ENCODE measurements around the gene SIGLEC1. TPM values are rescaled to one million over a fixed set of nuclear protein-coding genes. Genes with fewer than 3 reads are reported as not detected.

The SIGLEC1 gene
- under 0.01 TPM in 1 of 2 replicates, not detected in the other for total RNA-seq

DNA sequence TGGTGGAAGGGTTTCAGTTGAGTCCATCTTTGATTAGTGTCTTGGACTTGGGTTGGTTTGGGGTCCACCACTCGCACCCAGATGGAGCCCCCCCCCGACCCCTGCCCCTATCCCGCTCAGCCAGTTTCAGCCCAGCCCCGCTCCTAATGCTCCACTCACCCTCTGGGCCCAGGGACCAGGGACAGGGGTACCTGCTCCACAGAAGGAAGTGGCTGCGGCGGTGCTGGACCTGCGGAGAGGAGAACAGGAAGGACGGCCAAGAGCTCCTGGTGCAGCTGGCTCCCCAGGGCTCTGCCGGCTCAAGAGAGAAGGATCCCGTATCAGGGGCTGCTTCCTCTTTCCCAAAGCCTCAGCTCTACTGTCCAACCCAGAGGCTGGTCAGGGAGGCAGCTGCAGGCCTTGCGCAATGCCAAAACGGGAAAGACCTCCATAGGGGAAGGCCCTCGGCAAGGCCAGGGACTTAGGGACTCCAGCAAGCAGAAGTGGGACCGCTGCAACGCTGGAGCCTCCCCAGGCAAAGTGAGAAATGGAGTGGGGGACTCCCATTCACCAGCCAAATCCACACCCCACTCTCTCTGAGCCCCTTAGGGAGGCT, at the start of gene SIGLEC1:
Gene SIGLEC1, minus strand, starts transcription at position 322 of the 595 bp plus-strand sequence. CDS start 5,472 bp downstream, outside the sequence.
- Histone ChIP-seq H2AFZ (ENCODE audit: low read length) (no peak within 1 kb of the TSS), H3K4me1 (ENCODE audit: insufficient read depth, low read length) (no peaks in the 10 kb centered on the region), H3K9me3 (ENCODE audit: low read depth, low read length) (no peaks in the 10 kb centered on the region), H4K20me1 (ENCODE audit: insufficient read depth, low read length) (no peaks in the 10 kb centered on the region), H3K4me3 (ENCODE audit: insufficient read depth, low read length) (no peak within 1 kb of the TSS), H3K27me3 (ENCODE audit: insufficient read depth, low read length) (no peaks in the 10 kb centered on the region), H3K4me2 (ENCODE audit: insufficient read depth, low read length) (no peak within 1 kb of the TSS), H3K79me2 (ENCODE audit: insufficient read depth, low read length) (no peaks in the 10 kb centered on the region), H3K27ac (ENCODE audit: low read depth, low read length) (no peak within 1 kb of the TSS), H3K36me3 (ENCODE audit: insufficient read depth, low read length) (no peaks in the 10 kb centered on the region)
- TF ChIP-seq, protein P1, sequence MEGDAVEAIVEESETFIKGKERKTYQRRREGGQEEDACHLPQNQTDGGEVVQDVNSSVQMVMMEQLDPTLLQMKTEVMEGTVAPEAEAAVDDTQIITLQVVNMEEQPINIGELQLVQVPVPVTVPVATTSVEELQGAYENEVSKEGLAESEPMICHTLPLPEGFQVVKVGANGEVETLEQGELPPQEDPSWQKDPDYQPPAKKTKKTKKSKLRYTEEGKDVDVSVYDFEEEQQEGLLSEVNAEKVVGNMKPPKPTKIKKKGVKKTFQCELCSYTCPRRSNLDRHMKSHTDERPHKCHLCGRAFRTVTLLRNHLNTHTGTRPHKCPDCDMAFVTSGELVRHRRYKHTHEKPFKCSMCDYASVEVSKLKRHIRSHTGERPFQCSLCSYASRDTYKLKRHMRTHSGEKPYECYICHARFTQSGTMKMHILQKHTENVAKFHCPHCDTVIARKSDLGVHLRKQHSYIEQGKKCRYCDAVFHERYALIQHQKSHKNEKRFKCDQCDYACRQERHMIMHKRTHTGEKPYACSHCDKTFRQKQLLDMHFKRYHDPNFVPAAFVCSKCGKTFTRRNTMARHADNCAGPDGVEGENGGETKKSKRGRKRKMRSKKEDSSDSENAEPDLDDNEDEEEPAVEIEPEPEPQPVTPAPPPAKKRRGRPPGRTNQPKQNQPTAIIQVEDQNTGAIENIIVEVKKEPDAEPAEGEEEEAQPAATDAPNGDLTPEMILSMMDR (IDR thresholded peaks at IDR 0.05; ENCODE audit: extremely low read depth, low read depth, low read length), result no peak
- peak; percentile 32 for DNase-seq (ENCODE audit: insufficient read length, low spot score, missing footprints)

DNA sequence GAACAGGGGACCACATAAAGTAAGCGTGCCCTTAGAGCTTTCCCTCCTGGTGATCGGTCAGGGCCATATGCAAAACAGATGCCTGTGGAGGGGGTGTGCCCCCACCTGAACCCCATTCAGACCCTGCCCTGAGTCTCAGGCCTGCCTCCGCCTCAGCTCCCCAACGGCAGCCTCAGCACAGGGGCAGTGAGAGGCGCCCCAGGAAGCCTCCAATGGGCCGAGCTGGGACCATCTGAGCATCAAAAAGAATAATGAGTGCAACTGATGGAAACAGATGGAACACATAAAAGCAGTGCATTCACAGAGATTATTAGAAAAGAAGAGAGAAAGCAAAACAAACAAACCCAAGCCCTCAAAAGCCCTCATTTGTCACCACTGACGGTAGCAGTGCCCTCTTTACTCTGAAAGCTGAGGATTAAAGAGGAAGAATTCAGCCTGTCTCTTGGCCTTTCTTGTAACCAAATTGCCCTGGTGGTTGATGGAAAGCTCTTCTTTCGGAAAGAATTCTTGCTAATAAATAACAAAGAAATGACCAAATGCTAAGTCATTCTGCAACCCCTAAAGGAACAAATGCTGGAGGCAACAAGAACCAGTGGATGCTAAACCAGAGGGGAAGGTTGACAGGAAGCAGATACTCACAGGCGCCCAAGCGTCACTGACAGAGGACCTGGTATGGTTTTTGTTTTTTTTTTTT, 48.4 kb upstream of the SIGLEC1 start:
- H2AFZ ChIP-seq (ENCODE audit: low read length), result no peak overlapping the region
- H4K20me1 ChIP-seq (ENCODE audit: insufficient read depth, low read length), result no peaks in the 10 kb centered on the region
- H3K9me3 ChIP-seq (ENCODE audit: low read depth, low read length), result no peaks in the 10 kb centered on the region
- no peaks in the 10 kb centered on the region for H3K4me1 ChIP-seq (ENCODE audit: insufficient read depth, low read length)
- no peak overlapping the region for H3K4me3 ChIP-seq (ENCODE audit: insufficient read depth, low read length)
- peaks cover 8% of the 10 kb centered on the region for H3K79me2 ChIP-seq (ENCODE audit: insufficient read depth, low read length)
- no peaks in the 10 kb centered on the region for H3K27me3 ChIP-seq (ENCODE audit: insufficient read depth, low read length)
- DNase-seq (ENCODE audit: insufficient read length, low spot score, missing footprints), result peak; percentile 73
- peaks cover 13% of the 10 kb centered on the region for H3K36me3 ChIP-seq (ENCODE audit: insufficient read depth, low read length)
- H3K27ac ChIP-seq (ENCODE audit: low read depth, low read length), result no peak overlapping the region
- TF ChIP-seq, protein P1 (IDR thresholded peaks at IDR 0.05; ENCODE audit: extremely low read depth, low read depth, low read length), result no peak
- H3K4me2 ChIP-seq (ENCODE audit: insufficient read depth, low read length), result no peak overlapping the region

DNA sequence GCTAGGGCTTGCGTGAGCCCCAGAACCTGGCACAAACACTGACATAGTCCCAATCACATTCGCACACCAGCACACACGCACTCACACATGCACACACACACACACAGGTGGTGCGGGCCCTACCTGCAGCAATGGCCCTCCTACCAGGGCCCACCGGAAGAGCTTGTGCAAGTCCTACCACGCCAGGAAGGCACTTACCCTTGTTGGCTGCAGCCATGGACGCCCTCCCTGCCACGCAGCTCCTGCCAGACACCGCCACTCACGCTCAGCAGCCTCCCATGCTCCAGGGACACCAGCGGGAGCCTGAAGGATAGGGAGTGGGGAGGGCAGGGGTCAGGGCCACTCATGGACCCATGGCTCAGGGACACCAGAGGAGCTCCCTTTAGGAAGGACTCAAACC, 47.5 kb upstream of the SIGLEC1 start:
- TF ChIP-seq, protein P1 (IDR thresholded peaks at IDR 0.05; ENCODE audit: extremely low read depth, low read depth, low read length), result no peak
- no peaks in the 10 kb centered on the region for H3K9me3 ChIP-seq (ENCODE audit: low read depth, low read length)
- DNase-seq (ENCODE audit: insufficient read length, low spot score, missing footprints), result peak; percentile 5
- H3K4me2 ChIP-seq (ENCODE audit: insufficient read depth, low read length), result no peak overlapping the region
- no peaks in the 10 kb centered on the region for H3K27me3 ChIP-seq (ENCODE audit: insufficient read depth, low read length)
- H3K4me3 ChIP-seq (ENCODE audit: insufficient read depth, low read length), result no peak overlapping the region
- H3K27ac ChIP-seq (ENCODE audit: low read depth, low read length), result no peak overlapping the region
- peaks cover 3% of the 10 kb centered on the region for H3K79me2 ChIP-seq (ENCODE audit: insufficient read depth, low read length)
- H3K36me3 ChIP-seq (ENCODE audit: insufficient read depth, low read length), result peaks cover 13% of the 10 kb centered on the region
- no peaks in the 10 kb centered on the region for H3K4me1 ChIP-seq (ENCODE audit: insufficient read depth, low read length)
- H4K20me1 ChIP-seq (ENCODE audit: insufficient read depth, low read length), result no peaks in the 10 kb centered on the region
- H2AFZ ChIP-seq (ENCODE audit: low read length), result no peak overlapping the region

DNA sequence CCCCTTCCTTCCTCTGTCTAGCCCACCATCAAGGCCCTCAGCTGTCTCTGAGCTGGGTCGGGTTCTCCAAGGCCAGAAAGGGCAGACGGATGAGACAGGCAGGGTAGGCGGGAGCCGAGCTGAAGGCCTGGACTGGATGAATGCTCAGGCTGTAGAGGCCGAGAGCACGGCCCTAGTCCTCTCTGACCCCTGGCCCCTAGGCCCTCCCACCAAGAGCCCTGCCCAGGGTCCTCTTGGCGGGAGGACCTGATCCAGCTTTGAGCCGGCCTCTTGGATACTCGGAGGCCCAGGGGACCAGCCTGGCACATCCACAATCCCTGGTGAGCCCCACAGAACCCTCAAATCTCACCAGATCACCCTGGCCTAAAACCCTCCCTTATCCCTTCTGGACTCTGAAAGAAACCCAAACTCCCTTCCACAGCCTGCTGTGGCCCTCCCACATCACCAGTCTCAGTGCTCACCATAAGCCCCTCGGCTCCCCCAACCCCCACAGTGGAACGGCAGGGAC, 47.0 kb upstream of the SIGLEC1 start:
- H3K4me3 ChIP-seq (ENCODE audit: insufficient read depth, low read length), result no peak overlapping the region
- H3K4me1 ChIP-seq (ENCODE audit: insufficient read depth, low read length), result no peaks in the 10 kb centered on the region
- no peaks in the 10 kb centered on the region for H4K20me1 ChIP-seq (ENCODE audit: insufficient read depth, low read length)
- no peak overlapping the region for H3K4me2 ChIP-seq (ENCODE audit: insufficient read depth, low read length)
- peaks cover 13% of the 10 kb centered on the region for H3K36me3 ChIP-seq (ENCODE audit: insufficient read depth, low read length)
- no peak overlapping the region for H3K27ac ChIP-seq (ENCODE audit: low read depth, low read length)
- DNase-seq (ENCODE audit: insufficient read length, low spot score, missing footprints), result peak; percentile 29
- no peaks in the 10 kb centered on the region for H3K9me3 ChIP-seq (ENCODE audit: low read depth, low read length)
- no peaks in the 10 kb centered on the region for H3K27me3 ChIP-seq (ENCODE audit: insufficient read depth, low read length)
- H3K79me2 ChIP-seq (ENCODE audit: insufficient read depth, low read length), result peaks cover 3% of the 10 kb centered on the region
- TF ChIP-seq, protein P1 (IDR thresholded peaks at IDR 0.05; ENCODE audit: extremely low read depth, low read depth, low read length), result no peak
- no peak overlapping the region for H2AFZ ChIP-seq (ENCODE audit: low read length)

Measured in osteoblast (primary cell).